Measurements from ENCODE around the gene B3GNT5. TPM values are rescaled to one million over a fixed set of nuclear protein-coding genes. Genes with fewer than 3 reads are reported as not detected.
A peak's percentile ranks its signal among the peaks of the same experiment; 100 is the strongest.

B3GNT5 gene
- total and polyA plus RNA-seq, 9 of the 15 experiments (the other 6 are each of a cell fraction or from before 2014, with no cell fraction given): 8.8 to 23.8 (median 14.4) TPM

- TF ChIP-seq, protein P1, sequence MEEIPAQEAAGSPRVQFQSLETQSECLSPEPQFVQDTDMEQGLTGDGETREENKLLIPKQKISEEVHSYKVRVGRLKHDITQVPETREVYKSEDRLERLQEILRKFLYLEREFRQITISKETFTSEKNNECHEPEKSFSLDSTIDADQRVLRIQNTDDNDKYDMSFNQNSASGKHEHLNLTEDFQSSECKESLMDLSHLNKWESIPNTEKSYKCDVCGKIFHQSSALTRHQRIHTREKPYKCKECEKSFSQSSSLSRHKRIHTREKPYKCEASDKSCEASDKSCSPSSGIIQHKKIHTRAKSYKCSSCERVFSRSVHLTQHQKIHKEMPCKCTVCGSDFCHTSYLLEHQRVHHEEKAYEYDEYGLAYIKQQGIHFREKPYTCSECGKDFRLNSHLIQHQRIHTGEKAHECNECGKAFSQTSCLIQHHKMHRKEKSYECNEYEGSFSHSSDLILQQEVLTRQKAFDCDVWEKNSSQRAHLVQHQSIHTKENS (CRISPR knock-in tag; IDR thresholded peaks at IDR 0.05): no peak
- TF ChIP-seq, protein P2, sequence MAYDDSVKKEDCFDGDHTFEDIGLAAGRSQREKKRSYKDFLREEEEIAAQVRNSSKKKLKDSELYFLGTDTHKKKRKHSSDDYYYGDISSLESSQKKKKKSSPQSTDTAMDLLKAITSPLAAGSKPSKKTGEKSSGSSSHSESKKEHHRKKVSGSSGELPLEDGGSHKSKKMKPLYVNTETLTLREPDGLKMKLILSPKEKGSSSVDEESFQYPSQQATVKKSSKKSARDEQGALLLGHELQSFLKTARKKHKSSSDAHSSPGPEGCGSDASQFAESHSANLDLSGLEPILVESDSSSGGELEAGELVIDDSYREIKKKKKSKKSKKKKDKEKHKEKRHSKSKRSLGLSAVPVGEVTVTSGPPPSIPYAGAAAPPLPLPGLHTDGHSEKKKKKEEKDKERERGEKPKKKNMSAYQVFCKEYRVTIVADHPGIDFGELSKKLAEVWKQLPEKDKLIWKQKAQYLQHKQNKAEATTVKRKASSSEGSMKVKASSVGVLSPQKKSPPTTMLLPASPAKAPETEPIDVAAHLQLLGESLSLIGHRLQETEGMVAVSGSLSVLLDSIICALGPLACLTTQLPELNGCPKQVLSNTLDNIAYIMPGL (CRISPR knock-in tag; IDR thresholded peaks at IDR 0.05): no peak
- TF ChIP-seq MYC (IDR thresholded peaks at IDR 0.05; ENCODE audit: low read depth, low read length) (peak; percentile 45; the same call in 1 of the 2 replicates), MYC (CRISPR knock-in tag; IDR thresholded peaks at IDR 0.05; ENCODE audit: borderline replicate concordance, low read depth) (no peak), ZNF766 (CRISPR knock-in tag; conservative IDR thresholded peaks at IDR 0.05) (peak; percentile 47; the same call in 1 of the 2 replicates), ZNF695 (CRISPR knock-in tag; IDR thresholded peaks at IDR 0.05) (no peak), HIVEP1 (CRISPR knock-in tag; IDR thresholded peaks at IDR 0.05) (no peak), SUPT5H (IDR thresholded peaks at IDR 0.05) (no peak), SFPQ (IDR thresholded peaks at IDR 0.05; ENCODE audit: low read depth, low read length) (no peak), TCF3 (CRISPR knock-in tag; IDR thresholded peaks at IDR 0.05) (peak; percentile 52), SPI1 (IDR thresholded peaks at IDR 0.05; ENCODE audit: borderline replicate concordance, low read depth, low read length) (0 out of 2 replicates have a peak, but pooled peaks have one; percentile 34), ZNF398 (CRISPR knock-in tag; IDR thresholded peaks at IDR 0.05) (no peak), NBN (IDR thresholded peaks at IDR 0.05; ENCODE audit: low read depth) (peak; percentile 47; the same call in 1 of the 2 replicates), HOXB6 (CRISPR knock-in tag; IDR thresholded peaks at IDR 0.05; ENCODE audit: borderline replicate concordance) (no peak), TRIM24 (IDR thresholded peaks at IDR 0.05) (peak in 1 of 2 experiments; percentile 68; a peak in 1 of 4 replicates), RBFOX2 (IDR thresholded peaks at IDR 0.05; ENCODE audit: low read depth, low read length) (no peak), JUND (IDR thresholded peaks at IDR 0.05; ENCODE audit: borderline replicate concordance, low read depth, low read length) (peak; percentile 91), JUND (tag; IDR thresholded peaks at IDR 0.05; ENCODE audit: borderline replicate concordance, low read depth, low read length) (peak; percentile 92; the same call in 2 of the 3 replicates), CEBPG (CRISPR knock-in tag; IDR thresholded peaks at IDR 0.05) (peak; percentile 64; the same call in 1 of the 2 replicates), CEBPG (tag; conservative IDR thresholded peaks at IDR 0.05 in 1 of 2, IDR thresholded peaks at IDR 0.05 in 1 of 2) (peak in 1 of 2 experiments; percentile 29; a peak in 1 of 4 replicates)
These were observed 54.0 kb downstream of the B3GNT5 start (continued) for GRCh38 chr3:183306798-183307671.
